Adrenal gland (tissue), 12 donors: Measurements from ENCODE around the gene RNASE7. TPM values are rescaled to one million over a fixed set of nuclear protein-coding genes. Genes with fewer than 3 reads are reported as not detected.

Experiments used
- DNase-seq, 7 donors: peaks; one replicate each; pipeline ENCODE4 v3.0.0-alpha.2; 2019 to 2020
- H3K27ac ChIP-seq, 5 donors: fragments of 200-600 bp; sonication (generic) in 4 of 5; 1 replicate in 3 of 5; 2 replicates in 2 of 5; pipeline versions ENCODE4 v1.5.1 to v1.8.0; 2016 to 2020; ENCODE audit warnings: mild to moderate bottlenecking in 1 of 5
- H3K27me3 ChIP-seq: fragments of 200-600 bp; 2 replicates; pipeline ENCODE4 v1.8.0; 2021
- H3K36me3 ChIP-seq, 2 donors: fragments of 200-600 bp; replicated peaks in 1 of 2; 1 replicate in 1 of 2; 2 replicates in 1 of 2; pipeline versions ENCODE4 v1.5.1 to v1.8.0; 2018 to 2022
- H3K4me1 ChIP-seq, 2 donors: fragments of 200-600 bp; replicated peaks in 1 of 2; 1 replicate in 1 of 2; 2 replicates in 1 of 2; pipeline versions ENCODE4 v1.5.1 to v1.8.0; 2018 to 2021
- H3K4me3 ChIP-seq, 4 donors: fragments of 200-600 bp; sonication (generic) in 3 of 4; one replicate each; pipeline ENCODE4 v1.5.1; 2016 to 2018
- H3K9me3 ChIP-seq, 3 donors: fragments of 200-600 bp; sonication (generic) in 1 of 3; replicated peaks in 1 of 3; 1 replicate in 2 of 3; 2 replicates in 1 of 3; pipeline versions ENCODE4 v1.5.1 to v1.8.0; 2016 to 2021
- POLR2A ChIP-seq, 2 donors: fragments of 450-650 bp; IDR thresholded peaks; one replicate each; pipeline ENCODE4 v1.6.1; 2017; ENCODE audit warnings: antibody characterized with exemption in 2 of 2, mild to moderate bottlenecking in 2 of 2, moderate library complexity in 1 of 2
- WGBS, 4 donors: extraction: QIAGEN DNeasy Blood & Tissue Kit in 2 of 4; methylation state at CpG; one replicate each; pipeline versions ENCODE4 v1.1.5 to v1.1.7; 2013 to 2017; 5-methylcytosine and 5-hydroxymethylcytosine counted together
- intact Hi-C, 2 donors: fragments of 100-400 bp; cut with DNase I; formaldehyde crosslinking; loops; one replicate each; pipeline versions ENCODE4 v1.14.1 to v1.15.0; 2022 to 2023
- polyA plus RNA-seq, 3 donors: library from polyadenylated mRNA; stranded (reverse); fragments of 200-250 nt in 2 of 3; fragments of 350-450 nt in 1 of 3; fragmentation: Illumina TruSeq in 1 of 3; extraction: RNeasy Lipid Tissue Mini Kit (QIAGEN cat#74804) in 1 of 3; gene quantifications; one replicate each; pipeline ENCODE4 v1.2.3, GENCODE V29; 2013 to 2014
- total RNA-seq, 9 donors: library from RNA; depleted of rRNA in 4 of 9; stranded (reverse); fragments of >200 nt in 4 of 9; fragments of 120-200 nt in 1 of 9; fragmentation: NEBNext Ultra II Directional in 1 of 9; extraction: Animal tissue kit (Norgen Biotek cat#: 25700) in 1 of 9; gene quantifications; one replicate each; pipeline versions ENCODE4 v1.1.0 to v1.2.4, GENCODE V29; 2013 to 2023
- TF ChIP-seq, protein P1 (sequence below), 6 experiments: fragments of 450-650 bp in 4 of 6; fragments of 200-600 bp in 2 of 6; sonication (generic) in 1 of 6; IDR thresholded peaks; 1 replicate in 5 of 6; 2 replicates in 1 of 6; pipeline versions ENCODE4 v1.5.1 to v1.8.0; 2016 to 2021; ENCODE audit warnings: antibody characterized with exemption in 6 of 6, mild to moderate bottlenecking in 2 of 6, moderate library complexity in 1 of 6
- donor health status: healthy with polysubstance abuse.
- donor health status: Bipolar disorder and iron deficiency.
- donor health status: DM: yes; HTN: yes; CAD: no.
- donor health status: DM: no; HTN: no; CAD: no.
- donor health status: DM: no; HTN: no; CAD: no.
- donor health status: DM: yes; HTN: yes; CAD: no.

RNASE7 gene
- total and polyA plus RNA-seq, 12 donors: 0.20 to 0.34 TPM; not detected in 10

DNA sequence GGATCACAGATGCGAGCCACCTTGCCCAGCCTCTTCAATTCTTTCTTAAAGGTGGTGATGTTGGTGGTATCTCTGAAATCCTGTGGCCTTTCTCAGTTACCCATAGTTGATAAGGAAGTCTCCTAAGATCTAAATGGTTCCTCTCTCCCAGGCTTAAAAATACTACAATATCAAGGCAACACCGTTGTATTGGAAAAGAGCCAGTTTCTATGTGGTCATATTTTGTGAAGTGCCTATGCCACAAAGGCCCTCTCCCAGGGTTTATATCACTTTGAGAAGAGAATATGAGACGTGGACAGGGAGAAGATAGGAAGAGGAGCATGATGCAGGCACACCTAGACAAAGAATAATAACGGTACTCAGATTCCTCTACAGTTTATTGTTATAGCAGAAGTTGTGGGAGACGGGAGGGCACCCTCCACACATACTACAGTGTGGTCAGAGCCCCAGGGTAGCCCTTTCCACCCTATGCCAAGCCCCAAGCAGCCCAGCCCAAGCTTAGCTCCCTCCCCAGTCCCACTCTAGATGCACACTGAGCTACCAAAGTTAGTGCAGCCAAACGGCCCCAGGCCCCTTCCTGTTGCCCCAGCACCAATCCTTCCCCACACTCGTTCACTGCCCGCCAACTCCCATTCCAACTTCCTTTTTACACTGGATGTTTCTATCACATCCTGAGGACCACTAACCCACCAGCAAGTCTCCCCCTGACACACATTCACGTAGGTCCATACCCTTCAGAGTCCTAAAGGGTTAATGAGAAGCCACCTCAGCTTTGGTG is 25.6 kb upstream of the RNASE7 start:
- TF ChIP-seq POLR2A (IDR thresholded peaks at IDR 0.05): no peak
- TF ChIP-seq, protein P1, sequence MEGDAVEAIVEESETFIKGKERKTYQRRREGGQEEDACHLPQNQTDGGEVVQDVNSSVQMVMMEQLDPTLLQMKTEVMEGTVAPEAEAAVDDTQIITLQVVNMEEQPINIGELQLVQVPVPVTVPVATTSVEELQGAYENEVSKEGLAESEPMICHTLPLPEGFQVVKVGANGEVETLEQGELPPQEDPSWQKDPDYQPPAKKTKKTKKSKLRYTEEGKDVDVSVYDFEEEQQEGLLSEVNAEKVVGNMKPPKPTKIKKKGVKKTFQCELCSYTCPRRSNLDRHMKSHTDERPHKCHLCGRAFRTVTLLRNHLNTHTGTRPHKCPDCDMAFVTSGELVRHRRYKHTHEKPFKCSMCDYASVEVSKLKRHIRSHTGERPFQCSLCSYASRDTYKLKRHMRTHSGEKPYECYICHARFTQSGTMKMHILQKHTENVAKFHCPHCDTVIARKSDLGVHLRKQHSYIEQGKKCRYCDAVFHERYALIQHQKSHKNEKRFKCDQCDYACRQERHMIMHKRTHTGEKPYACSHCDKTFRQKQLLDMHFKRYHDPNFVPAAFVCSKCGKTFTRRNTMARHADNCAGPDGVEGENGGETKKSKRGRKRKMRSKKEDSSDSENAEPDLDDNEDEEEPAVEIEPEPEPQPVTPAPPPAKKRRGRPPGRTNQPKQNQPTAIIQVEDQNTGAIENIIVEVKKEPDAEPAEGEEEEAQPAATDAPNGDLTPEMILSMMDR (IDR thresholded peaks at IDR 0.05): no peak

DNA sequence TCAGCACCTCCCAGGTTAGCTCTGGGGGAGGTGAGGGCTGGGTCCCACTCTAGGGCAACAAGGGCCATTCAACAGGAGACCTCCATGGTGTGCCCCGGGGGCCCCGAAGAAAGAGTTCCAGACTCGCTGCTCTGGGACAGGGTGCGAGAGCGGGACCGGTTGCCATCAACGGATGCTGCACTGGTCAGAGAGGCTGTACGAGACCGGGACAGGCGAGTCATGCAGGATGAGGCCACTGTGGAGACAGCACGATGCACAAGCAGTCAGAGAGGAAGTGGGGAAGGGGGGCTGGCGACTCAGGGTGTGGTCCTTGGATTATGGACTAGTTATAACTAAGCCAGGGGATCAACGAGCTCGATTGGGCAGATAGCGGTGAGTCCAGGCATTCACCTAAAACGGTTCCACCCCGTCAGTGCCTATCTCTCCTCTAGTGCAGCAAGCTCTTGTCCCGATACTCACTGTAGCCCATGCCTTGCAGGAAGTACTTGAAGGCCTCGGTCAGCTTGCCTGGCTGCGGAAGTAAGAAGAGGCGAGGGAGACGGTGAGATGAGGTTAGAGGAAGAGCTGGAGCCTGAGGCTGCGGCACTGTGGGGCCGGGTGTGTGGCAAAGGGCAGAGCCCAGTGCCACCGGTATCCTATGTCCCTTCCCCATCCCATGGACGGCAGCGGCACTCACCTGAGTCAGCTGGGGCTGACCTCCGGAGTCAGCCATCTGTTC is 24.5 kb upstream of the RNASE7 start:
- DNase-seq: no peak
- H3K27ac ChIP-seq: no peak overlapping the region
- intact Hi-C loops: loop anchor here in 1 of 2 donors (5.0 kb wide), 1 partner anchor 75 kb away; no protein-coding TSS in a partner anchor

More for the DNA sequence above, 25.6 kb upstream of the RNASE7 start:
- 63 to 69% (median 68%) methylated on average over 9 of the region's 9 CpGs for WGBS, 4 donors
- no peak overlapping the region for H3K27ac ChIP-seq
- intact Hi-C loops: loop anchor here in 1 of 2 donors (5.0 kb wide), 1 partner anchor 76 kb away; no protein-coding TSS in a partner anchor
- H3K4me1 ChIP-seq: peaks cover 9 to 23% of the 10 kb centered on the region in 2 donors
- H3K4me3 ChIP-seq: no peak overlapping the region
- H3K36me3 ChIP-seq: peaks cover 0 to 50% of the 10 kb centered on the region in 2 donors
- DNase-seq: no peak
- H3K9me3 ChIP-seq: no peaks in the 10 kb centered on the region
- no peaks in the 10 kb centered on the region for H3K27me3 ChIP-seq

DNA sequence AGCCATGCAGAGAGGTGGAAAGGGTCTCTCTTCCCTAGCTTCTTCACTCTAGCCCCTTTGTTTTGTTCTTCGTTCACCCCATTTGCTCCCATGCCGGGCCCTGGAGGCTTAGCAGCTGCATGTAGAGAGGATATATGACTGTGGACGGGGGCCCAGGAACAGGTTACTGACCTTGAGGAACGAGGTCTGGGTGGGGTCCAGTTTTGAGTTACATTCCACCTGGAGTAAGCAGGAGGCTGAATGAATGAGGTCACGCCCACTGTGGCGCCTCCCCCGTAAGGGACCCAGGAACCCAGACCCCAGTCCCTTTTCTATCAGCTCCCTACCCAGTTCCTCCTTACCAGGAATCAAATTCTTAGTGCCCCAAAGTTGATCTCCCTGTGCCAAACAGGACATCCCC is 23.9 kb upstream of the RNASE7 start:
- H3K27me3 ChIP-seq: no peaks in the 10 kb centered on the region
- H3K36me3 ChIP-seq: peaks cover 0 to 55% of the 10 kb centered on the region in 2 donors
- intact Hi-C loops: loop anchor here in 1 of 2 donors (5.0 kb wide), 1 partner anchor 74 kb away; no protein-coding TSS in a partner anchor
- DNase-seq: no peak
- 72 to 85% (median 80%) methylated on average over 7 of the region's 7 CpGs for WGBS, 4 donors
- no peak overlapping the region for H3K27ac ChIP-seq
- H3K4me3 ChIP-seq: no peak overlapping the region
- peaks cover 26 to 39% of the 10 kb centered on the region in 2 donors for H3K4me1 ChIP-seq
- no peak for TF ChIP-seq POLR2A (IDR thresholded peaks at IDR 0.05)
- TF ChIP-seq, protein P1 (IDR thresholded peaks at IDR 0.05): no peak
- no peaks in the 10 kb centered on the region for H3K9me3 ChIP-seq

More for the DNA sequence above, 24.5 kb upstream of the RNASE7 start:
- peaks cover 20 to 33% of the 10 kb centered on the region in 2 donors for H3K4me1 ChIP-seq
- TF ChIP-seq, protein P1 (IDR thresholded peaks at IDR 0.05): no peak
- no peak for TF ChIP-seq POLR2A (IDR thresholded peaks at IDR 0.05)
- WGBS, 4 donors: 59 to 74% (median 66%) methylated on average over 18 to 28 of the region's 28 CpGs
- H3K36me3 ChIP-seq: peaks cover 0 to 55% of the 10 kb centered on the region in 2 donors
- H3K27me3 ChIP-seq: no peaks in the 10 kb centered on the region
- H3K9me3 ChIP-seq: no peaks in the 10 kb centered on the region
- no peak overlapping the region for H3K4me3 ChIP-seq

DNA sequence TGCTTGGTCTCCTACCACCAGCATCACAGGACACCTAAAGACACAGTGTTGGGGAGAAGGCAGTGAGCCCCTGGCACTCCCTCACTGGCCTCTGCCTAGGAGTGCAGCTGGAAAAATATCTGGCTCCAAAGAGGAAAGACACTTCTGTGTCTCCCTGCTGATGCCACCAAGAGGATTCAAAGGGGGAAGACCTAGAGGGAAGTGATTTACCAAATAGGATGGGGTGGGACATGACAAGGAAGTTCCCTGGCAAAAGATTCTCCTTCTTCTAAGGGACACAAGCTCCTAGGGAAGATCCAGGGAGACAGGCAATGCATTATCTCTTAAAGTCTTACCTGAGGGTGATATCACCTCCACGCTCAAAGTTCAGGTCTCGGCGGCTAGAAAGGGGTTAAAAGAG is 23.4 kb upstream of the RNASE7 start:
- DNase-seq: no peak
- intact Hi-C loops: loop anchor here in 1 of 2 donors (5.0 kb wide), 1 partner anchor 74 kb away; no protein-coding TSS in a partner anchor
- Histone ChIP-seq H3K36me3 (peaks cover 0 to 55% of the 10 kb centered on the region in 2 donors), H3K4me1 (peaks cover 30 to 44% of the 10 kb centered on the region in 2 donors), H3K27me3 (no peaks in the 10 kb centered on the region), H3K27ac (no peak overlapping the region), H3K9me3 (no peaks in the 10 kb centered on the region), H3K4me3 (no peak overlapping the region)
- WGBS, 4 donors: 88 to 96% (median 92%) methylated on average over 3 of the region's 3 CpGs
- TF ChIP-seq, protein P1 (IDR thresholded peaks at IDR 0.05): no peak
- no peak for TF ChIP-seq POLR2A (IDR thresholded peaks at IDR 0.05)
